Amniotic stem cell (primary cell): ENCODE results near the gene IQCH.

ENCODE experiments used
- DNase-seq: peaks from one replicate; lab custom pipeline; 2025; lab: John Stamatoyannopoulos, UW

The IQCH gene

DNA sequence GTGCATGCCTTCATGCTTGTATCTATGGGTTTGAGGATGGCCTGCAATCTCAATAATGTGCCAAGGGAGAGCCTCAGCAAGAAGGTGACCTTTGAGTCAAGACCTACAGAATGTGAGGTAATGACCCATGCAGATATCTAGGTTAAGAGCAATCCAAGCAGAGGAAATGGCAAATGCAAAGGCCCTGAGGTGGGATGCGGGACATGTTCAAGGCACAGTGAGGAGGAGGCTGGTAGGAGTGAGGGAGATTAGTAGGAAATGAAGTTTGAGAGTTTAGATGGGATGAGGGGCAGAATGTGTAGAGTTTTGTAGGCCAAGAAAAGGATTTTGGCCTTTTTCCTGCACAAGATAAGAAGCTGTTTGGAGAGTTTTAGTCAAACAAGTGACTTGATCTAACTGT is 283.2 kb downstream of the IQCH start:
- DNase-seq = no peak

DNA sequence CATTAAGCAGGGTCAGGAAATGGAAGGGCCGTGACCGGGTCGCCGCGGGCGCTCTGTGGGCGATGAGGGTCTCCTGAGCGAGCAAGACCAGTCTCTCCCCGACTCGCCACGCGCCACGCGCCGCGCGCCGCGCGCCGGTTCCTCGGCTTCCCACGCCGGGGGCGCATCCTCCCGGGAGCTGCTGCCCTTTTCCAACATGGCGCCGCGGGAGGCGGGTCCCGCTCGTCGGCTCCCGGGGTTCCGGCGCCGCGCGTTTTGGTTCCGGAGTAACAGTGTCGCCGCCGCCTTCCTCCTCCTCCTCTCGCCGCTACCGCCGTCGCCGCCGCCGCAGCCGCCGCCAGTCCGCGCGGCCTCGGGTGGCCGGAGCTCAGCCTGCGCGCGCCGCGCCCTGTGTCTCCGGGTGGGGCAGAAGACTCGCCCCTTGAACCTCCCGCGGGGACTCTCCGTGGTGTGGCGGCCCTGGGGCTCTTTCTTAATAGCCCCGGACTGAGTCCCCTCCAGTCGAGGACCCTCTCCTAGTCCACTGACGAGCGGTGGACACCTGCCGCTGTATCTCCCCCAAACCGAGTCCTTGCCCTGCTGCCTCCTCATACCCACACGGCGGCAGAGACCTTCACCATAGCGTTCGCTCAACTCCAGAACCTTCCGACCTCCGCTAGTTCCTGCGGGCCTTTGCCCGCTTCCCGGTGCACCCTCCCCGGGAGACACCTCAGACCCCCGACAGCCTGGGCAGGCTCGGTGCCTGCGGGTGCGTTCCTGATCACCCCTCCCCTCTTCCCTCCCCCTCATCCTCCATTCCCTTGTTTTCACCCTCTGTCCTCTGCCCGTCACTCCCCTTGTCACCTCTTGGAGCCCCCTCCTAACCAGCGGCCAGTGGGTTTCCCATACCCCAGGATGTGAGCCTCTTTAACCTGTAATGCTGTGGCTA is 288.1 kb downstream of the IQCH start, which contains the start of gene MAP2K5:
Gene MAP2K5 (plus strand): TSS at position 284 of the 928 bp plus-strand sequence. CDS start 633 bp downstream, at position 917.
- DNase-seq = peak; percentile 25

DNA sequence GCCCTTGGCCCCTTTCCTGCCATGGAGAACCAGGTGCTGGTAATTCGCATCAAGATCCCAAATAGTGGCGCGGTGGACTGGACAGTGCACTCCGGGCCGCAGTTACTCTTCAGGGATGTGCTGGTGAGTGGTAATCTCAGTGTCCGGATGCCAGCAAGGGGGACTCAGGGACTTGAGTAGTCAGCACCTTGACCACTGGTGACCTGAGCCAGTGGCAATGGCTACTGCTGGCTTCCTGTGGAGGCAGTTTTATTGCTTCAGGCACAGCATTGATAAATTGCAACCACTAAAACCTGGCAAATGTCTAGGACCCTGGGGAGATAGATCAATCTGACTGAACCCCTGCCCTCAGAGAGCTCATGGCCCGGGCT is 288.7 kb downstream of the IQCH start:
- DNase-seq = no peak

DNA sequence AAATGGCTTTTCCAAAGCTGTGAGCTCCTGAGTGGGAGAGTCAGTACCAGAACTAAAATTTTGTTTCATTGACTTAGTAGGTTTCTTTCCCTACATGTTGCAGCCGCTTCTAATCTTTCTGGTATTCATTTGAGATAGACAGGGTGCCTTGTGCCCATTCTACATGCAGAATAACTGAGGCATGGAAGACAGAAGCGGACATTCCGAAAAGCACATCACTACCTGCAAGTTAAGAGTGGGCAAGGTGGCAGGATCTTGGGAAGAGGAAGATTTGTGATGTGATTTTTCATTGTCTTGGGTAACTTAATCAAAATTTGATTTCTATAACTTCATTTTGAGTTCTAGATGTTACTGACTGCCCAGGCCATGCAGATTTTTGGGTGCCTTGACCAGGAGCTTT is 289.9 kb downstream of the IQCH start:
- DNase-seq = no peak

DNA sequence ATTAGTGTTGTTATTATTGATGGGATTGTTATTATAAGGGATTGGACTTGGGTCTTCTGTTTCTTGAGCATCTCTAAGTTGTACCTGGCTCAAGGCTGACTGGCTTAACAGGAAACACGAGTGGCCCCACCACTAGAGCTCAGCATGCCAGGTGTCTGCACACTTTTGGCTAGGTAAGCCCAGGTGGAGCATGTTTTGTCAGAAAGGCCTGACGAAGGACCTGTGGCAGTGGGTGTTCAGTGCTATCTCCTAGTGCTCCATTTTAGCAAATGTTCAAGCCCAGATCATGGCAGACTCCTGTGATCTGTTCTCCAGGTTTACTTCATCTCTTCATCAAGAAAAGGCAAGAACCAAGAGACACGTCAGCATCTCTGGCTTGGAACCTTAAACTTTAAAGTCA is 291.3 kb downstream of the IQCH start:
- no peak for DNase-seq

DNA sequence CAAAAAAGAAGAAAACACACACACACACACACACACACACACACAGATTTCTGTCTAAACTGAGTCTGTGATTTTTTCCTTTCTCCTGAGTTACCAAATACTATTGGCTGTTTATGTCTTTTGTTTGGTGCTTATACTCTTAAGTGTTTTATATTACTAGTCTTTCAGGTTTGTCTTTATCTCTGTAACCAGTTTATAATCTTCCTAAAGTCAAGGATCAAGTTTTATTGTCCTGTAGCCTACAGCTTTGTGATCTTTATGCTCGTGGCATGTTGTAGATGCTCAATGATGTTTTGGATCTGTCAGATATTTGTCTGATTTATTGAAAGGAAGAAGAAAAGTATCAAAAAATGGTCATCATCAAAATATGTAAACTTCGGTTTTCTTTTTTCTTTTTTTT is 292.5 kb downstream of the IQCH start:
- DNase-seq = no peak

DNA sequence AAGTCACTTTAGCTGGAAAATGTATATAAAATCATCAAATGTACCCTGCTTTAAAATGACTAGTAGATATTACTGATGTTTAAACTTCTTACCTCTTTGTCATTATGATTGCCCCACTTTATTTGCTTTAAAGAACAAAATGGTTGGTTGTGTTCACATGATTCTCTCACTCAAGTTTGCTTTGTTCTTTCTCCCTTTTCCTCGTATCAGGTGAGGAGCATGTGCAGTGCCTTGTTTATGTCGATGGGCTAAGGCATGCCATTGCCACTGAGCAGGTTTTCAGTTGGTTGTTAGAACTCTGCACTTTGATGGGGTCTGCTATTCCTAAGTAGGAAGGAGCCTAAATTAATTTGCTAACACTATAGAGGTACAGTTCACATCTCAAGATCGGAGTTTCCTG is 293.2 kb downstream of the IQCH start:
- DNase-seq = no peak

DNA sequence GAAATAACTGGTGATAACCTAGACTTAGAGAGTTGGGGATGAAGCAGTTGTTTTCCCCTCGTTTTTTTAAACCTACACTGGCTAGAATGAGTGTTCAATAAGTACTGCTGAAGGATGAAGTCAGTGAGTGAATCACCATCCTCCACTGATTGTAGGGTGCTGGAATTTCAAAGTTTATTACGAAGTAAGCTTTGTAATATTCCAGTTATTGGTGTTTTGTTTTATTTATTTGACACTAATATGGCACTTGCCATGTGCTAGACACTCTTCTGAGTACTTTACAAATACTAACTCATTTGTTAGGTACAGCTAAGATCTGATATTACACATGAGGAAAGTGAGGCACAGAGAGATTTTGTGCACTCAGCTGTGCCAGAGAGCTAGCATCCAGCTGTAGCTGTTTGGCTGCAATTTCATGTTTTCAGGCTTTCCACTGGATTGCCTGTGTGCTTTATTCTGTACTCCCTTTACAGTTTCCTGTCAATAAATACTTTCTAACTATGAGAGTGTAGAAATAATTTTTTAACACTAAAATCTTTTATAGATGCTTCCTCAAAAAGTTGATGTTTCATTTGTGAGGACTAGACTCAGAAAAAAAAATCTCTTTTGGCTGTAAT is 293.8 kb downstream of the IQCH start:
- peak; percentile 41 for DNase-seq

DNA sequence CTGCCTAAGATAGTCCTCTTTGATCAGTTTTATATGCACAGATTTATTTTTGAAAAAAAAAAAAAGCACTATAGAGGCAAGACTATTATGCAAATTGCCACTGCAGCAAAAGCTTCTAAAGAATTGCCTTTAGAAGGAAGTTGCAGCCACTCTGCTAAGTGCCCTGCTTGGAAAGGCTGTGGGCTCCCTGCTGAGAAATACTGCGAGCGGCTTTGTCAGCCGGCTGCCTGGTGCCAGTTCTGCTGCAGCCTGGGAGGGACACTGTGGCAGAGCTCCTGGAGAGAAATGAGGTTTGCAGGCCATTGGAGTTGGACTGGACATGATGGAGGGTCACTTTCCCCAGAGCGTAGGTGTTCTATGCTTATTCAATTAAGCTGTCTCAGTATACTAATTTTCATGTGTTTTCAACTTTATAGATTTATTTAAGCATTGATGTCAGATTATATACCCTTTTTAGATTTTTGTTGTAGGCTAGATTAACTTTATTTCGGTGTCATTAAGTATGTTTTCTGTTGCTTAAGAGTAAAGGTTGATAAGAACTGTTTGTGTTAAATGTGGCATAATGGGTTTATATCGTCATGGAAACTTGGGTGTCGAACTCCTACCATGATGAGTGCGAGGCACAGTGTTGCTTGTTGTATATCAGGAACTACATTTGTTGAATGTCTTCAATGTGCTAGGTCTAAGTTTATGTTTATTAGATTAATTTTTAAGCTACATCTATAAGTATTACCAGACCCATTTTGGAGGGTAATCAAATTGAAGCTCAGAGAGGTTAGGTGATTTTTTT is 294.5 kb downstream of the IQCH start:
- no peak for DNase-seq

DNA sequence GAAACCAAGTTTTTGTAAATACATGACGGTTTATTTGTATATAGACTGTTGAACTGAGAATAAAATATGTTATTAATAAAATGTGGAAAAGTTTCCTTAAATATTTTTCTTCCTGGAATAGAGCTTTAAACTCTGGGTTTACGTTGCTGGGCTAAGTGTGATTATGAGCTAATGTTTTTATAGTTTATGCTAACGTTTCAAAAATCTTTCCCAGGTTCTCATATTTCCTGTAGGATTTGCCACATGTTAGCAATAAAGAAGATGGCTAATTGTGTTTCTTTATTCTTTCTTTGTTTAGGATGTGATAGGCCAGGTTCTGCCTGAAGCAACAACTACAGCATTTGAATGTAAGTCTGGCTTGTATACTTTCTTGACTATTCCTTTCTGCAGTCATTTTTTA is 295.1 kb downstream of the IQCH start:
- no peak for DNase-seq

DNA sequence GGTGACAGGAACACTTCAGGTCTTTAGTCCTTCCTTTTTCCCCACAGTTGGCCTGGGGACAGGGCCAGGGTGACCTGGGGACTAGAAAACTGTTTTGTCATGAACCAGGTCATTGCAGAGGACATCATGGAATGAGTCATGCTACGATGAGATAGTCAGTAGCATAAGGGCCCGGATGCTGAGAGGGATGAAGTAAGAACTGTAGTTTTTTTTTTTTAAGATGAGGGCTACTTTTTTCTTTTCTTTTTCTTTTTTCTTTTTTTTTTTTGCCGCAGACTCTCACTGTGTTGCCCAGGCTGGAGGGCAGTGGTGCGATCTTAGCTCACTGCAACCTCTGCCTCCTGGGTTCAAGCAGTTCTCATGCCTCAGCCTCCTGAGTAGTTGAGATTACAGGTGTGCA is 295.9 kb downstream of the IQCH start:
- no peak for DNase-seq

DNA sequence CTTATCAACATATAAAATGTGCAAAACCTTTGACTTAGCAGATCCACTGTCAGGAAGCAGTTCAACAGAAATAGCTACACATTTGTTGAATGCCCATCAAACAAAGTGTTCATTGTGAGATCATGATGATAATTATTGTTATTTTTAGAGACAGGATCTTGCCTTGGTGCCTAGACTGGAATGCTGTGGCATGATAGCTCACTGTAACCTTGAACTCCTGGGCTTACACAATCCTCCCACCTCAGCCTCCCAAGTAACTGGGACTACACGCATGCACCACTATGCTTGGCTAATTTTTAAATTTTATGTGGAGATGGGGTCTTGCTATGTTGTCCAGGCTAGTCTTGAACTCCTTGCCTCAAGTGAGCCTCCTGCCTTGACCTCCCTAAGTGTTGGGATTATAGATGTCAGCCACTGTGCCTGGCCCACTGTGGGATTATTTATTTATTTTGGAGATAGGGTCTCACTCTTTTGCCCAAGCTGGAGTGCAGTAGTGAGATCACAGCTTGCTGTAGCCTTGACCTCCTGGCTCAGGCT is 296.7 kb downstream of the IQCH start:
- no peak for DNase-seq
